Testis (tissue), 3 donors: ENCODE data around the gene CDH20. TPM values are rescaled to one million over a fixed set of nuclear protein-coding genes. Genes with fewer than 3 reads are reported as not detected.

Source experiments
- DNase-seq: peaks from one replicate; pipeline ENCODE4 v3.0.0-alpha.2; 2019
- H3K27ac ChIP-seq, 2 donors: fragments of 200-600 bp; sonication (generic); one replicate each; pipeline ENCODE4 v1.5.1; 2019
- H3K27me3 ChIP-seq: fragments of 200-600 bp; sonication (generic); one replicate; pipeline ENCODE4 v1.5.1; 2019
- H3K36me3 ChIP-seq: fragments of 200-600 bp; sonication (generic); one replicate; pipeline ENCODE4 v1.5.1; 2017; ENCODE audit warnings: low read depth; ENCODE audit errors: missing control alignments
- H3K4me1 ChIP-seq: fragments of 200-600 bp; sonication (generic); one replicate; pipeline ENCODE4 v1.5.1; 2019
- H3K4me3 ChIP-seq, 2 donors: fragments of 200-600 bp; sonication (generic); one replicate each; pipeline ENCODE4 v1.5.1; 2017 to 2019
- H3K9me3 ChIP-seq: fragments of 200-600 bp; sonication (generic); one replicate; pipeline ENCODE4 v1.5.1; 2017
- CTCF ChIP-seq, 3 experiments: fragments of 450-650 bp in 2 of 3; fragments of 200-600 bp in 1 of 3; sonication (generic) in 1 of 3; IDR thresholded peaks; one replicate each; pipeline ENCODE4 v1.5.1; 2016 to 2019; ENCODE audit warnings: antibody characterized with exemption in 3 of 3, mild to moderate bottlenecking in 2 of 3, moderate library complexity in 1 of 3
- POLR2A ChIP-seq: fragments of 450-650 bp; IDR thresholded peaks from one replicate; pipeline ENCODE4 v1.6.1; 2017; ENCODE audit warnings: antibody characterized with exemption, mild to moderate bottlenecking, moderate library complexity
- WGBS, 2 donors: methylation state at CpG; one replicate each; pipeline ENCODE4 v1.1.5; 2018; 5-methylcytosine and 5-hydroxymethylcytosine counted together
- intact Hi-C: fragments of 100-400 bp; cut with DNase I; formaldehyde crosslinking; loops from one replicate; pipeline ENCODE4 v1.15.1; 2023; ENCODE audit warnings: low total_unique reads
- polyA plus RNA-seq: library from polyadenylated mRNA; stranded (reverse); fragments of 350-450 nt; fragmentation: Illumina TruSeq; extraction: RNeasy Lipid Tissue Mini Kit (QIAGEN cat#74804); gene quantifications from one replicate; pipeline ENCODE4 v1.2.3, GENCODE V29; 2014; ENCODE audit warnings: low read depth, low replicate concordance; ENCODE audit not compliant: insufficient read depth
- total RNA-seq, 2 donors: library from RNA; depleted of rRNA; stranded (reverse); fragments of >200 nt; gene quantifications; one replicate each; pipeline ENCODE4 v1.2.3, GENCODE V29; 2016

Gene CDH20
- total and polyA plus RNA-seq, 3 donors from 2014 or later = 0.16 to 0.88 (median 0.37) TPM

- intact Hi-C loops = no loop called here
- Histone ChIP-seq H3K4me1 (no peaks in the 10 kb centered on the region), H3K4me3 (no peak overlapping the region), H3K27me3 (no peaks in the 10 kb centered on the region), H3K27ac (no peak overlapping the region), H3K9me3 (no peaks in the 10 kb centered on the region), H3K36me3 (no peaks in the 10 kb centered on the region)
- no peak for TF ChIP-seq POLR2A
- no peak for TF ChIP-seq CTCF (IDR thresholded peaks at IDR 0.05)
- WGBS, 2 donors = 82 to 84% methylated on average over 4 of the region's 4 CpGs
- DNase-seq = no peak
These were observed 40.8 kb upstream of the CDH20 start for GRCh38 chr18:61292280-61293035.

GRCh38 chr18:61295153-61295552 is 38.1 kb upstream of the CDH20 start:
- DNase-seq = no peak
- H3K4me3 ChIP-seq = no peak overlapping the region
- no peaks in the 10 kb centered on the region for H3K4me1 ChIP-seq
- no peak overlapping the region for H3K27ac ChIP-seq
- H3K9me3 ChIP-seq = no peaks in the 10 kb centered on the region
- intact Hi-C loops = no loop called here
- 86 to 94% methylated on average over 1 of the region's 1 CpG for WGBS, 2 donors
- no peaks in the 10 kb centered on the region for H3K36me3 ChIP-seq
- no peaks in the 10 kb centered on the region for H3K27me3 ChIP-seq
- no peak for TF ChIP-seq CTCF (IDR thresholded peaks at IDR 0.05)
- no peak for TF ChIP-seq POLR2A

- H3K4me3 ChIP-seq = no peak overlapping the region
- H3K27ac ChIP-seq = no peak overlapping the region
- H3K9me3 ChIP-seq = no peaks in the 10 kb centered on the region
- no peak for DNase-seq
- 82 to 95% methylated on average over 3 of the region's 3 CpGs for WGBS, 2 donors
- no peaks in the 10 kb centered on the region for H3K27me3 ChIP-seq
- intact Hi-C loops = no loop called here
- TF ChIP-seq CTCF (IDR thresholded peaks at IDR 0.05) (no peak), POLR2A (no peak)
- no peaks in the 10 kb centered on the region for H3K4me1 ChIP-seq
- no peaks in the 10 kb centered on the region for H3K36me3 ChIP-seq
These were observed 25.2 kb upstream of the CDH20 start for GRCh38 chr18:61308004-61308403.

GRCh38 chr18:61308795-61309393 is 24.3 kb upstream of the CDH20 start:
- no peaks in the 10 kb centered on the region for H3K9me3 ChIP-seq
- intact Hi-C loops = no loop called here
- no peak for DNase-seq
- no peaks in the 10 kb centered on the region for H3K27me3 ChIP-seq
- H3K27ac ChIP-seq = no peak overlapping the region
- no peak overlapping the region for H3K4me3 ChIP-seq
- no peaks in the 10 kb centered on the region for H3K4me1 ChIP-seq
- 73 to 79% methylated on average over 9 to 11 of the region's 11 CpGs for WGBS, 2 donors
- TF ChIP-seq CTCF (IDR thresholded peaks at IDR 0.05) (no peak), POLR2A (no peak)
- H3K36me3 ChIP-seq = no peaks in the 10 kb centered on the region
